ENCODE results near the gene MYOZ3.
A peak's percentile ranks its signal among the peaks of the same experiment; 100 is the strongest.

MYOZ3 gene

GRCh38 chr5:150689120-150689519 lies 28.1 kb downstream of the MYOZ3 start:
- H3K36me3 ChIP-seq (ENCODE audit: insufficient read depth, low read length) = peaks cover 35% of the 10 kb centered on the region
- no peaks in the 10 kb centered on the region for H3K9me3 ChIP-seq (ENCODE audit: low read depth, low read length)
- TF ChIP-seq EZH2 (IDR thresholded peaks at IDR 0.05) = no peak
- no peak for TF ChIP-seq POLR2AphosphoS5 (IDR thresholded peaks at IDR 0.05; ENCODE audit: borderline replicate concordance, low read depth, low read length)
- TF ChIP-seq FOXP2 (optimal IDR thresholded peaks at IDR 0.05; ENCODE audit: control extremely low read depth, extremely low read length, insufficient read depth) = no peak
- H3K9ac ChIP-seq (ENCODE audit: insufficient read length) = no peak overlapping the region
- no peak overlapping the region for H3K4me3 ChIP-seq
- H3K27ac ChIP-seq = no peak overlapping the region
- DNase-seq (ENCODE audit: low read depth, low spot score) = no peak

GRCh38 chr5:150690760-150691159 lies 29.7 kb downstream of the MYOZ3 start:
- Histone ChIP-seq H3K9me3 (ENCODE audit: low read depth, low read length) (no peaks in the 10 kb centered on the region), H3K4me3 (no peak overlapping the region), H3K27ac (peak overlapping the region; percentile 26; the same call in 1 of the 2 replicates), H3K36me3 (ENCODE audit: insufficient read depth, low read length) (peaks cover 51% of the 10 kb centered on the region), H3K9ac (ENCODE audit: insufficient read length) (no peak overlapping the region)
- TF ChIP-seq POLR2AphosphoS5 (IDR thresholded peaks at IDR 0.05; ENCODE audit: borderline replicate concordance, low read depth, low read length) (no peak), EZH2 (IDR thresholded peaks at IDR 0.05) (no peak), FOXP2 (optimal IDR thresholded peaks at IDR 0.05; ENCODE audit: control extremely low read depth, extremely low read length, insufficient read depth) (no peak)
- DNase-seq (ENCODE audit: low read depth, low spot score) = no peak

- H3K9ac ChIP-seq (ENCODE audit: insufficient read length) = no peak overlapping the region
- peaks cover 66% of the 10 kb centered on the region for H3K36me3 ChIP-seq (ENCODE audit: insufficient read depth, low read length)
- no peak for TF ChIP-seq FOXP2 (optimal IDR thresholded peaks at IDR 0.05; ENCODE audit: control extremely low read depth, extremely low read length, insufficient read depth)
- TF ChIP-seq EZH2 (IDR thresholded peaks at IDR 0.05) = no peak
- TF ChIP-seq POLR2AphosphoS5 (IDR thresholded peaks at IDR 0.05; ENCODE audit: borderline replicate concordance, low read depth, low read length) = no peak
- H3K27ac ChIP-seq = no peak overlapping the region
- no peak for DNase-seq (ENCODE audit: low read depth, low spot score)
- no peaks in the 10 kb centered on the region for H3K9me3 ChIP-seq (ENCODE audit: low read depth, low read length)
- no peak overlapping the region for H3K4me3 ChIP-seq
Measured at GRCh38 chr5:150692276-150692675, 31.2 kb downstream of the MYOZ3 start.

DNA sequence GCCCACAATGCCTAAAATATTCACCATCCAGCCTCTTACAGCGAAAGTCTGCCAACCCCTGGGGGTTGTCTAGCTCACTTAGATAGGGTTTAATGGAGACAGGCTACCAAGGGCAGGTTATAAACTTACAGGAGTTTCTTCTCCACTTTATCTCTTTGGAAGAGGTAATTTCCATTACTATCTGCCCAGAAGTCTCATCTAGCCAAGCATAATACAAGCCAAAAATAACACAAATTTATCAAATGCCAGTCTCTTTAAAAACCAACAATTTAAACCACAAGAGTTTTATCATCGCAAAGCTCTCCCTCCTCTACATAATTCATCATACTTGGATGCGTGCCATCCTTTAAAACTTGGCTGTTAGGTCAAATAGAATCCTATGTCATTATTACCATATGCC lies 33.6 kb downstream of the MYOZ3 start:
- no peak overlapping the region for H3K4me3 ChIP-seq
- H3K36me3 ChIP-seq (ENCODE audit: insufficient read depth, low read length) = peaks cover 90% of the 10 kb centered on the region
- no peak for TF ChIP-seq EZH2 (IDR thresholded peaks at IDR 0.05)
- TF ChIP-seq POLR2AphosphoS5 (IDR thresholded peaks at IDR 0.05; ENCODE audit: borderline replicate concordance, low read depth, low read length) = no peak
- no peak for TF ChIP-seq FOXP2 (optimal IDR thresholded peaks at IDR 0.05; ENCODE audit: control extremely low read depth, extremely low read length, insufficient read depth)
- no peaks in the 10 kb centered on the region for H3K9me3 ChIP-seq (ENCODE audit: low read depth, low read length)
- no peak for DNase-seq (ENCODE audit: low read depth, low spot score)
- no peak overlapping the region for H3K9ac ChIP-seq (ENCODE audit: insufficient read length)
- no peak overlapping the region; the same call in 1 of the 2 replicates for H3K27ac ChIP-seq

DNA sequence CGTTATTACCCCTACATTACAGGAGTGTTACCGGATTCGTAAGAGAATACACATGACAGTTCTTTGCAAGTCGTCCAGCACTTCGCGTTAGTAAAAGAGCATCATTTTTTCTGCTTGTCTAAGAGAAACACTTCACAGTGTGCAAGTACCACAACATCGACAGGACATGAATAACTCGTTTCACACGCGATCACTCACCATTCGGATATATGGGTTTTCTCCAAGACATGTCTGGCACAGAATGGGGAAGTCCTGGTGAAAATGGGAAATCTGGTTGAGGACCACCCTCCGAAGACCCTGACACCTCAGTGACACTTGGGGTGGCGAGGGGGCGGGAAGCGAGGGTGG lies 39.2 kb downstream of the MYOZ3 start:
- no peak overlapping the region for H3K27ac ChIP-seq
- no peak for DNase-seq (ENCODE audit: low read depth, low spot score)
- peak overlapping the region; percentile 97 for H3K4me3 ChIP-seq
- no peak for TF ChIP-seq FOXP2 (optimal IDR thresholded peaks at IDR 0.05; ENCODE audit: control extremely low read depth, extremely low read length, insufficient read depth)
- no peak for TF ChIP-seq POLR2AphosphoS5 (IDR thresholded peaks at IDR 0.05; ENCODE audit: borderline replicate concordance, low read depth, low read length)
- TF ChIP-seq EZH2 (IDR thresholded peaks at IDR 0.05) = no peak
- H3K9ac ChIP-seq (ENCODE audit: insufficient read length) = peak overlapping the region; percentile 96
- peaks cover 45% of the 10 kb centered on the region for H3K36me3 ChIP-seq (ENCODE audit: insufficient read depth, low read length)
- no peaks in the 10 kb centered on the region for H3K9me3 ChIP-seq (ENCODE audit: low read depth, low read length)

DNA sequence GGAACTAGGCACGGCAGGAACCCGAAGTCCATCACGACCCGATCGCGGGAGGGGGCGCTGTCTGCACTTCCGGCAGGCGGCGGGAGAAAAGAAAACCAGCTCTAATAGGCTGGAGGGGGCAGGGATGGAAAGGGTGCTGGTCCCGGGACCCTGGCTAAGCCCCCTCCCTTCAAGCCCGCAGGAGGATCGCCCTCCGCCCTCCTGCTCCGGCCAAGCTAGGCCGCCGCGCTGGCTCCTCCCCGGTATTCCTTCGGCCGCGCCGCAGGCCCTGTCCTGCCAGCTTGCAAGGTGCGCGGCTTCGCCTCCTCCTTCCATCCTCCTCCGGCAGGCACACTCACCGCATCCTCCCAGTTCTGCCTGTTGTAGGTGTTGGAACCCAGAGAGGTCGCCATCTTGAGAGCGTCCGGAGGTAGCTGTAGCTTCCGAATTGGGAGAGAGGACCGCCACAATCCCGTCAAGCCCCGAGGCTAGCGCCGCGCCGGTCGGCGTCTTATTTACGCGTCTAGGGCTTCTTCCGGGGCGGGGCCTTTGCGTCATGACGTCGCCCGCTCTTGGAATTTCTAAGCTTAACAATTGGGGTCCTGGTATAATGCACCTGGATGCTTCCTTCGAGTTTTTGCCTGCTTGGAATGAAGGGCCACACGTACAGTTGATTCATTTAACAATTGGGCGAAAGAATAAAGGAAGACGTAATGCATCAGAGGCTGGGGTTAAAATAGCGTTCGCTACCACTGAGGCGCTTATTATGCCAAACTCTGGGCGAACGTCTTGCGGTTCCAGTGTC lies 39.7 kb downstream of the MYOZ3 start, which contains the start of gene RBM22:
Gene RBM22 (minus strand): TSS at position 469 of the 784 bp plus-strand sequence. CDS start 77 bp downstream, at position 392.
- Histone ChIP-seq H3K27ac (peak within 1 kb of the TSS; percentile 81), H3K4me3 (peak within 1 kb of the TSS; percentile 97), H3K36me3 (ENCODE audit: insufficient read depth, low read length) (peaks cover 39% of the 10 kb centered on the region), H3K9me3 (ENCODE audit: low read depth, low read length) (no peaks in the 10 kb centered on the region), H3K9ac (ENCODE audit: insufficient read length) (peak within 1 kb of the TSS; percentile 96)
- peak; percentile 51 for DNase-seq (ENCODE audit: low read depth, low spot score)
- TF ChIP-seq POLR2AphosphoS5 (IDR thresholded peaks at IDR 0.05; ENCODE audit: borderline replicate concordance, low read depth, low read length) (peak; percentile 96), EZH2 (IDR thresholded peaks at IDR 0.05) (no peak), FOXP2 (optimal IDR thresholded peaks at IDR 0.05; ENCODE audit: control extremely low read depth, extremely low read length, insufficient read depth) (peak; percentile 97)

DNA sequence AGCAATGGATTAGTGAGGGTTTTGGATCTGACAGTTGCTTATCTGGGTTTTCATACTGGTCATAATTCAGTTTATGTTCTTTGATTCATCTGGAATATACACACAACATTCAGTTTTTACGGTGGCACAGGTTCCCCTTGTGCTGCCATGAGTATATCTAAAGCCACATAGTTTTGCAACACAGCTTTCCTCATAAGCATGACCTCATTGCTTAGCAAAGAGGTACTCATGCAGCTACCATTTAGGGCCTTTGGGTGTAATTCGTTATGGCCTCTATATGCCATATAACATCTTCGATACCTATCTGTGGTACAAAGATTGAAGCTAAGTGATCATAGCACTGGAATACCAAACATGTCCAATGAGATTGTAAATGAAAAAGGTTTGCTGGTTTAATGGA lies 42.7 kb downstream of the MYOZ3 start:
- Histone ChIP-seq H3K9ac (ENCODE audit: insufficient read length) (no peak overlapping the region), H3K9me3 (ENCODE audit: low read depth, low read length) (no peaks in the 10 kb centered on the region), H3K36me3 (ENCODE audit: insufficient read depth, low read length) (peaks cover 18% of the 10 kb centered on the region), H3K4me3 (no peak overlapping the region), H3K27ac (no peak overlapping the region)
- DNase-seq (ENCODE audit: low read depth, low spot score) = no peak
- TF ChIP-seq EZH2 (IDR thresholded peaks at IDR 0.05) (no peak), POLR2AphosphoS5 (IDR thresholded peaks at IDR 0.05; ENCODE audit: borderline replicate concordance, low read depth, low read length) (no peak), FOXP2 (optimal IDR thresholded peaks at IDR 0.05; ENCODE audit: control extremely low read depth, extremely low read length, insufficient read depth) (no peak)

DNA sequence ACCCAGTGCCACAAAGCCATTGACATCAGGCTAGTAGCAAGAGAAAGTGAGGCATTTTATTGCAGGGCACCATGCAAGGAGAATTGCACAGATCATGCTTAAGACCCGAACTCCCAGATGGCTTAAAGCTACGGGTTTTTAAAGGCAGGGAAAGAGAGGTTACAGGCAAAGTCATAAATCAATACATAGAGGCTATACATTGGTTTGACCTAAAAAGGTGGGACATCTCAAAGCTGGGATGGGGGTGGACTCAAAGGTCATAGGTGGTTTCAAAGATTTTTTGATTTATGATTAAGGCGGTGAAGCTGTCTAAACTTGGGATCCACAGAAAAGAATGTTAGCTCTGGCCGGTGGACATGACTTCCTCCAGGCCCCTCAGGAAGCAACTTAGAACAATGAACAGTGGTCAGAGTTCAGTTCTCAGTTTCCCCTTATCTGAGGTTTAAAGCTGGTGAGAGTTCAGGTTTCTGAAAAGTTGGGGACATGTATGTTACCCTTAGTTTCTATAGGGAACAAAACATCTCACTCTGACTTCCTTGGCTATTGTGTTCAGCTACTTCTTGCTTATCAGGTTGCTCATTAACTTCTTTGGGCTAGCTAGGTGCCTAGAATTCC lies 45.8 kb downstream of the MYOZ3 start:
- TF ChIP-seq FOXP2 (optimal IDR thresholded peaks at IDR 0.05; ENCODE audit: control extremely low read depth, extremely low read length, insufficient read depth) (no peak), POLR2AphosphoS5 (IDR thresholded peaks at IDR 0.05; ENCODE audit: borderline replicate concordance, low read depth, low read length) (no peak), EZH2 (IDR thresholded peaks at IDR 0.05) (no peak)
- Histone ChIP-seq H3K27ac (no peak overlapping the region), H3K4me3 (no peak overlapping the region), H3K9ac (ENCODE audit: insufficient read length) (no peak overlapping the region), H3K9me3 (ENCODE audit: low read depth, low read length) (no peaks in the 10 kb centered on the region), H3K36me3 (ENCODE audit: insufficient read depth, low read length) (peaks cover 32% of the 10 kb centered on the region)
- DNase-seq (ENCODE audit: low read depth, low spot score) = no peak

Measured in SK-N-MC (cell line).